Right atrium auricular region (tissue), 2 donors: ENCODE results near the gene TMCC3. TPM values are rescaled to one million over a fixed set of nuclear protein-coding genes. Genes with fewer than 3 reads are reported as not detected.

Experiments used
- DNase-seq: peaks from one replicate; pipeline ENCODE4 v3.0.0-alpha.2; 2019; ENCODE audit warnings: low spot score
- H3K27ac ChIP-seq, 2 donors: fragments of 200-600 bp; sonication (generic); 1 replicate in 1 of 2; 2 replicates in 1 of 2; pipeline ENCODE4 v1.5.1; 2016 to 2019
- H3K27me3 ChIP-seq, 2 donors: fragments of 200-600 bp; sonication (generic); one replicate each; pipeline versions ENCODE4 v1.5.1 to v1.6.0; 2017 to 2019
- H3K36me3 ChIP-seq: fragments of 200-600 bp; sonication (generic); one replicate; pipeline ENCODE4 v1.5.1; 2016
- H3K4me1 ChIP-seq, 2 donors: fragments of 200-600 bp; sonication (generic); one replicate each; pipeline versions ENCODE4 v1.5.1 to v1.6.0; 2017 to 2019
- H3K4me3 ChIP-seq, 2 donors: fragments of 200-600 bp; sonication (generic); 1 replicate in 1 of 2; 2 replicates in 1 of 2; pipeline ENCODE4 v1.5.1; 2017 to 2019; ENCODE audit warnings: mild to moderate bottlenecking in 1 of 2, moderate library complexity in 1 of 2
- H3K9me3 ChIP-seq, 2 donors: fragments of 200-600 bp; sonication (generic); one replicate each; pipeline ENCODE4 v1.5.1; 2019
- CTCF ChIP-seq, 2 donors: fragments of 200-600 bp; sonication (generic); IDR thresholded peaks; one replicate each; pipeline ENCODE4 v1.5.1; 2019; ENCODE audit warnings: antibody characterized with exemption in 2 of 2
- total RNA-seq, 2 donors: library from RNA; depleted of rRNA; stranded (reverse); fragments of >200 nt; gene quantifications; one replicate each; pipeline ENCODE4 v1.1.0, GENCODE V29; 2016

TMCC3 gene
- total RNA-seq, 2 donors from 2014 or later = 4.4 to 4.7 TPM

GRCh38 chr12:94648578-94648977 is 1.8 kb downstream of the TMCC3 start:
- H3K27ac ChIP-seq = no peak overlapping the region
- H3K4me1 ChIP-seq = peaks cover 0 to 16% of the 10 kb centered on the region in 2 donors

GRCh38 chr12:94644141-94644979 is 6.0 kb downstream of the TMCC3 start:
- no peak for DNase-seq
- Histone ChIP-seq H3K27ac (peak overlapping the region in 1 of 2 donors; percentile 5), H3K9me3 (no peaks in the 10 kb centered on the region), H3K4me3 (no peak overlapping the region), H3K27me3 (no peaks in the 10 kb centered on the region), H3K36me3 (no peaks in the 10 kb centered on the region), H3K4me1 (peaks cover 0 to 14% of the 10 kb centered on the region in 2 donors)
- no peak for TF ChIP-seq CTCF (IDR thresholded peaks at IDR 0.05)

More at GRCh38 chr12:94648578-94648977, 1.8 kb downstream of the TMCC3 start:
- Histone ChIP-seq H3K9me3 (no peaks in the 10 kb centered on the region), H3K27me3 (no peaks in the 10 kb centered on the region), H3K4me3 (no peak overlapping the region), H3K36me3 (no peaks in the 10 kb centered on the region)
- DNase-seq = no peak
- no peak for TF ChIP-seq CTCF (IDR thresholded peaks at IDR 0.05)

GRCh38 chr12:94643606-94644005 is 6.8 kb downstream of the TMCC3 start:
- no peak for DNase-seq
- Histone ChIP-seq H3K36me3 (no peaks in the 10 kb centered on the region), H3K9me3 (no peaks in the 10 kb centered on the region), H3K27me3 (no peaks in the 10 kb centered on the region), H3K27ac (no peak overlapping the region), H3K4me1 (peaks cover 0 to 7% of the 10 kb centered on the region in 2 donors), H3K4me3 (no peak overlapping the region)
- TF ChIP-seq CTCF (IDR thresholded peaks at IDR 0.05) = no peak

GRCh38 chr12:94641283-94641682 is 9.1 kb downstream of the TMCC3 start:
- Histone ChIP-seq H3K4me1 (peaks cover 0 to 6% of the 10 kb centered on the region in 2 donors), H3K27me3 (no peaks in the 10 kb centered on the region), H3K4me3 (no peak overlapping the region), H3K9me3 (no peaks in the 10 kb centered on the region), H3K36me3 (no peaks in the 10 kb centered on the region), H3K27ac (no peak overlapping the region)
- TF ChIP-seq CTCF (IDR thresholded peaks at IDR 0.05) = no peak
- no peak for DNase-seq

GRCh38 chr12:94640134-94640928 is 10.0 kb downstream of the TMCC3 start:
- DNase-seq = no peak
- Histone ChIP-seq H3K27ac (no peak overlapping the region), H3K4me1 (peaks cover 0 to 5% of the 10 kb centered on the region in 2 donors), H3K36me3 (no peaks in the 10 kb centered on the region), H3K4me3 (no peak overlapping the region), H3K9me3 (no peaks in the 10 kb centered on the region), H3K27me3 (no peaks in the 10 kb centered on the region)
- no peak for TF ChIP-seq CTCF (IDR thresholded peaks at IDR 0.05)
